Liver (tissue), 9 donors: ENCODE data around the gene PIGO. TPM values are rescaled to one million over a fixed set of nuclear protein-coding genes. Genes with fewer than 3 reads are reported as not detected.

Experiments used
- DNase-seq: peaks from one replicate; pipeline ENCODE4 v3.0.0-alpha.2; 2017; ENCODE audit warnings: low spot score
- H3K27ac ChIP-seq, 2 donors: one replicate each; pipeline ENCODE4 v1.7.0; 2013; ENCODE audit warnings: inconsistent platforms in 2 of 2, low read length in 2 of 2, control low read depth in 1 of 2, low read depth in 1 of 2, mild to moderate bottlenecking in 1 of 2
- H3K27me3 ChIP-seq, 4 donors: one replicate each; pipeline versions ENCODE4 v1.6.1 to v1.7.0; 2013; ENCODE audit warnings: low read length in 3 of 4, inconsistent platforms in 1 of 4, mild to moderate bottlenecking in 1 of 4, moderate library complexity in 1 of 4; ENCODE audit not compliant: control insufficient read depth in 4 of 4, insufficient read depth in 4 of 4
- H3K36me3 ChIP-seq, 4 donors: one replicate each; pipeline versions ENCODE4 v1.6.1 to v1.7.0; 2013; ENCODE audit warnings: low read length in 3 of 4, mild to moderate bottlenecking in 3 of 4, low read depth in 1 of 4, moderate library complexity in 1 of 4; ENCODE audit not compliant: control insufficient read depth in 4 of 4, insufficient read depth in 3 of 4
- H3K4me1 ChIP-seq, 4 donors: one replicate each; pipeline versions ENCODE4 v1.6.1 to v1.7.0; 2013; ENCODE audit warnings: low read length in 3 of 4, mild to moderate bottlenecking in 3 of 4, moderate library complexity in 1 of 4; ENCODE audit not compliant: control insufficient read depth in 4 of 4, insufficient read depth in 4 of 4
- H3K4me3 ChIP-seq, 3 donors: one replicate each; pipeline versions ENCODE4 v1.6.1 to v1.7.0; 2013; ENCODE audit warnings: low read length in 3 of 3, control low read depth in 1 of 3, low read depth in 1 of 3, mild to moderate bottlenecking in 1 of 3
- H3K9ac ChIP-seq, 2 donors: one replicate each; pipeline ENCODE4 v1.7.0; 2013; ENCODE audit warnings: low read length in 2 of 2, mild to moderate bottlenecking in 2 of 2, moderate library complexity in 2 of 2, control low read depth in 1 of 2, low read depth in 1 of 2
- H3K9me3 ChIP-seq, 4 donors: one replicate each; pipeline versions ENCODE4 v1.6.1 to v1.7.0; 2013; ENCODE audit warnings: low read length in 3 of 4; ENCODE audit not compliant: control insufficient read depth in 4 of 4
- EGR1 ChIP-seq, 2 donors: IDR thresholded peaks; 2 replicates each; pipeline ENCODE4 v1.6.1; 2016 to 2018; ENCODE audit warnings: antibody characterized with exemption in 2 of 2, low read depth in 2 of 2
- FOXA1 ChIP-seq: IDR thresholded peaks from 2 replicates; pipeline ENCODE4 v1.6.1; 2016; ENCODE audit warnings: antibody characterized with exemption
- FOXA2 ChIP-seq: IDR thresholded peaks from 2 replicates; pipeline ENCODE4 v1.6.1; 2016; ENCODE audit warnings: antibody characterized with exemption
- GABPA ChIP-seq, 2 donors: IDR thresholded peaks in 1 of 2; conservative IDR thresholded peaks in 1 of 2; 2 replicates each; pipeline ENCODE4 v1.6.1; 2016; ENCODE audit warnings: antibody characterized with exemption in 2 of 2, mild to moderate bottlenecking in 1 of 2, moderate library complexity in 1 of 2
- HNF4A ChIP-seq, 2 donors: conservative IDR thresholded peaks; 2 replicates each; pipeline ENCODE4 v1.6.1; 2016; ENCODE audit warnings: antibody characterized with exemption in 2 of 2, mild to moderate bottlenecking in 2 of 2
- HNF4G ChIP-seq: IDR thresholded peaks from 2 replicates; pipeline ENCODE4 v1.6.1; 2016; ENCODE audit warnings: antibody characterized with exemption
- JUND ChIP-seq, 2 donors: IDR thresholded peaks; 2 replicates each; pipeline ENCODE4 v1.6.1; 2016; ENCODE audit warnings: antibody characterized with exemption in 2 of 2
- RXRA ChIP-seq, 2 donors: IDR thresholded peaks; 2 replicates each; pipeline ENCODE4 v1.6.1; 2017 to 2018; ENCODE audit warnings: antibody characterized with exemption in 2 of 2, mild to moderate bottlenecking in 1 of 2
- SP1 ChIP-seq: IDR thresholded peaks from 2 replicates; pipeline ENCODE4 v1.6.1; 2018; ENCODE audit warnings: antibody characterized with exemption, mild to moderate bottlenecking
- TAF1 ChIP-seq: conservative IDR thresholded peaks from 2 replicates; pipeline ENCODE4 v1.6.1; 2016; ENCODE audit warnings: antibody characterized with exemption, mild to moderate bottlenecking
- YY1 ChIP-seq: IDR thresholded peaks from 2 replicates; pipeline ENCODE4 v1.6.1; 2016; ENCODE audit warnings: antibody characterized with exemption, mild to moderate bottlenecking
- ZBTB33 ChIP-seq: IDR thresholded peaks from 2 replicates; pipeline ENCODE4 v1.6.1; 2016; ENCODE audit warnings: antibody characterized with exemption
- WGBS: extraction: QIAGEN DNeasy Blood & Tissue Kit; methylation state at CpG from one replicate; pipeline ENCODE4 v1.1.7; 2013; 5-methylcytosine and 5-hydroxymethylcytosine counted together
- polyA plus RNA-seq, 2 donors: library from polyadenylated mRNA; stranded (reverse) in 1 of 2; unstranded in 1 of 2; fragments of 200-250 nt in 1 of 2; fragments of >200 nt in 1 of 2; fragmentation: Nextera tagmentation in 1 of 2; extraction: Ambion mirVana in 1 of 2; gene quantifications; one replicate each; pipeline versions ENCODE4 v1.2.1 to v1.2.3, GENCODE V29; 2013 to 2015
- total RNA-seq, 2 donors: library from RNA; depleted of rRNA; stranded (reverse); fragments of >200 nt; gene quantifications; one replicate each; pipeline ENCODE4 v1.2.3, GENCODE V29; 2014
- TF ChIP-seq, protein P1 (sequence below): IDR thresholded peaks from 2 replicates; pipeline ENCODE4 v1.6.1; 2016; ENCODE audit warnings: antibody characterized with exemption
- TF ChIP-seq, protein P2 (sequence below): IDR thresholded peaks from 2 replicates; pipeline ENCODE4 v1.6.1; 2016; ENCODE audit warnings: antibody characterized with exemption, mild to moderate bottlenecking
- TF ChIP-seq, protein P3 (sequence below): IDR thresholded peaks from 2 replicates; pipeline ENCODE4 v1.6.1; 2016; ENCODE audit warnings: antibody characterized with exemption
- donor health status: healthy.
- donor health status: healthy.
- donor health status: healthy.
- donor health status: healthy.
- donor health status: healthy.

Gene PIGO
- total and polyA plus RNA-seq, 4 donors = 10.5 to 16.0 (median 15.5) TPM

GRCh38 chr9:35076848-35077247 lies 19.5 kb downstream of the PIGO start:
- peaks cover 2 to 22% (median 16%) of the 10 kb centered on the region in 4 donors for H3K4me1 ChIP-seq
- no peak overlapping the region for H3K9ac ChIP-seq
- H3K36me3 ChIP-seq = peaks cover 0 to 5% (median 0%) of the 10 kb centered on the region in 4 donors
- no peak overlapping the region for H3K4me3 ChIP-seq
- no peaks in the 10 kb centered on the region for H3K9me3 ChIP-seq
- no peaks in the 10 kb centered on the region for H3K27me3 ChIP-seq
- no peak overlapping the region for H3K27ac ChIP-seq
- WGBS = 97% methylated on average over 4 of the region's 4 CpGs
- TF ChIP-seq HNF4A (conservative IDR thresholded peaks at IDR 0.05) (no peak), HNF4G (no peak), FOXA1 (no peak)
- TF ChIP-seq, protein P1, sequence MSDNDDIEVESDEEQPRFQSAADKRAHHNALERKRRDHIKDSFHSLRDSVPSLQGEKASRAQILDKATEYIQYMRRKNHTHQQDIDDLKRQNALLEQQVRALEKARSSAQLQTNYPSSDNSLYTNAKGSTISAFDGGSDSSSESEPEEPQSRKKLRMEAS = no peak
- DNase-seq = no peak

GRCh38 chr9:35075358-35075757 lies 21.0 kb downstream of the PIGO start:
- H3K4me3 ChIP-seq = no peak overlapping the region

GRCh38 chr9:35074791-35075190 lies 21.6 kb downstream of the PIGO start:
- Histone ChIP-seq H3K9me3 (no peaks in the 10 kb centered on the region), H3K9ac (no peak overlapping the region), H3K27ac (no peak overlapping the region), H3K4me1 (peaks cover 8 to 33% (median 25%) of the 10 kb centered on the region in 4 donors), H3K4me3 (no peak overlapping the region), H3K27me3 (no peaks in the 10 kb centered on the region), H3K36me3 (peaks cover 0 to 5% (median 0%) of the 10 kb centered on the region in 4 donors)
- TF ChIP-seq HNF4G (no peak), HNF4A (conservative IDR thresholded peaks at IDR 0.05) (no peak)
- WGBS = 97% methylated on average over 8 of the region's 8 CpGs
- no peak for DNase-seq

More at GRCh38 chr9:35075358-35075757, 21.0 kb downstream of the PIGO start:
- no peak for DNase-seq
- Histone ChIP-seq H3K9ac (no peak overlapping the region), H3K4me1 (peaks cover 3 to 32% (median 22%) of the 10 kb centered on the region in 4 donors), H3K36me3 (peaks cover 0 to 5% (median 0%) of the 10 kb centered on the region in 4 donors), H3K9me3 (no peaks in the 10 kb centered on the region), H3K27ac (no peak overlapping the region), H3K27me3 (no peaks in the 10 kb centered on the region)
- WGBS = 97% methylated on average over 4 of the region's 4 CpGs
- TF ChIP-seq JUND (IDR thresholded peaks at IDR 0.05) = no peak
- TF ChIP-seq RXRA (IDR thresholded peaks at IDR 0.05) = no peak
- no peak for TF ChIP-seq GABPA (IDR thresholded peaks at IDR 0.05 in 1 of 2, conservative IDR thresholded peaks at IDR 0.05 in 1 of 2)
- no peak for TF ChIP-seq SP1
- no peak for TF ChIP-seq TAF1

DNA sequence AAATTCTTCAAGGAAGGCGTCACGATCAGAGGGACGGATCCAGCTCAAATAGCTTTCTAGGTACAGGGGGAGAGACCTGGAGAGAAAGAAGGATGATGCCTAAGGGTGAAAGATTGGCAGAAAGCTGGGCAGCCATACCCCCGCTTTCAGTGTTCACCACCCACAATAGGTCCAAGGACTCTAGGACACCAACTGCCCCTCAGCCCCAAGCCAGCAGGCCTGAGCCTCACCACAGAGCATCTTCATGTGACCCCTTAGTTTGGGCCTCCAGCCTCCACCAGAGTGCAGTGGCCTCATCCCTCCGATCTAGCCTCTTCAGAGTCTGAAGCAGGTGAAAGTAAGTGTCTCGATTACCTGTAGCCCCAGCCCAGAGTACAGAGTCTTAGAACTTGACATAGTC lies 22.2 kb downstream of the PIGO start:
- H3K27ac ChIP-seq = no peak overlapping the region
- H3K9ac ChIP-seq = no peak overlapping the region
- TF ChIP-seq SP1 = no peak
- TF ChIP-seq ZBTB33 = no peak
- no peak for TF ChIP-seq HNF4G
- TF ChIP-seq FOXA1 = no peak
- no peak for TF ChIP-seq FOXA2
- no peak for TF ChIP-seq GABPA (IDR thresholded peaks at IDR 0.05 in 1 of 2, conservative IDR thresholded peaks at IDR 0.05 in 1 of 2)
- no peak for TF ChIP-seq TAF1
- TF ChIP-seq, protein P2, sequence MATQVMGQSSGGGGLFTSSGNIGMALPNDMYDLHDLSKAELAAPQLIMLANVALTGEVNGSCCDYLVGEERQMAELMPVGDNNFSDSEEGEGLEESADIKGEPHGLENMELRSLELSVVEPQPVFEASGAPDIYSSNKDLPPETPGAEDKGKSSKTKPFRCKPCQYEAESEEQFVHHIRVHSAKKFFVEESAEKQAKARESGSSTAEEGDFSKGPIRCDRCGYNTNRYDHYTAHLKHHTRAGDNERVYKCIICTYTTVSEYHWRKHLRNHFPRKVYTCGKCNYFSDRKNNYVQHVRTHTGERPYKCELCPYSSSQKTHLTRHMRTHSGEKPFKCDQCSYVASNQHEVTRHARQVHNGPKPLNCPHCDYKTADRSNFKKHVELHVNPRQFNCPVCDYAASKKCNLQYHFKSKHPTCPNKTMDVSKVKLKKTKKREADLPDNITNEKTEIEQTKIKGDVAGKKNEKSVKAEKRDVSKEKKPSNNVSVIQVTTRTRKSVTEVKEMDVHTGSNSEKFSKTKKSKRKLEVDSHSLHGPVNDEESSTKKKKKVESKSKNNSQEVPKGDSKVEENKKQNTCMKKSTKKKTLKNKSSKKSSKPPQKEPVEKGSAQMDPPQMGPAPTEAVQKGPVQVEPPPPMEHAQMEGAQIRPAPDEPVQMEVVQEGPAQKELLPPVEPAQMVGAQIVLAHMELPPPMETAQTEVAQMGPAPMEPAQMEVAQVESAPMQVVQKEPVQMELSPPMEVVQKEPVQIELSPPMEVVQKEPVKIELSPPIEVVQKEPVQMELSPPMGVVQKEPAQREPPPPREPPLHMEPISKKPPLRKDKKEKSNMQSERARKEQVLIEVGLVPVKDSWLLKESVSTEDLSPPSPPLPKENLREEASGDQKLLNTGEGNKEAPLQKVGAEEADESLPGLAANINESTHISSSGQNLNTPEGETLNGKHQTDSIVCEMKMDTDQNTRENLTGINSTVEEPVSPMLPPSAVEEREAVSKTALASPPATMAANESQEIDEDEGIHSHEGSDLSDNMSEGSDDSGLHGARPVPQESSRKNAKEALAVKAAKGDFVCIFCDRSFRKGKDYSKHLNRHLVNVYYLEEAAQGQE = no peak
- TF ChIP-seq, protein P3, sequence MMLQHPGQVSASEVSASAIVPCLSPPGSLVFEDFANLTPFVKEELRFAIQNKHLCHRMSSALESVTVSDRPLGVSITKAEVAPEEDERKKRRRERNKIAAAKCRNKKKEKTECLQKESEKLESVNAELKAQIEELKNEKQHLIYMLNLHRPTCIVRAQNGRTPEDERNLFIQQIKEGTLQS = no peak
- no peak for TF ChIP-seq YY1
- TF ChIP-seq EGR1 (IDR thresholded peaks at IDR 0.05; ENCODE audit: low read depth in 2 of 2) = no peak
- no peak for DNase-seq
- H3K4me3 ChIP-seq = no peak overlapping the region
- no peaks in the 10 kb centered on the region for H3K9me3 ChIP-seq
- peaks cover 0 to 5% (median 0%) of the 10 kb centered on the region in 4 donors for H3K36me3 ChIP-seq
- WGBS = 96% methylated on average over 6 of the region's 6 CpGs
- peaks cover 9 to 33% (median 26%) of the 10 kb centered on the region in 4 donors for H3K4me1 ChIP-seq
- H3K27me3 ChIP-seq = no peaks in the 10 kb centered on the region
